GOT3 (cell line): ENCODE results near the gene ERO1B.
"Not testable (repeated sequence)": the region's sequence is repeated elsewhere in the genome, so short reads cannot be mapped to it uniquely, and the experiment has no call there.

ENCODE experiments used
- DNase-seq: peaks from one replicate; lab custom pipeline; 2025; ENCODE audit warnings: mixed read lengths; lab: John Stamatoyannopoulos, UW

The ERO1B gene

GRCh38 chr1:236251587-236251986, 30.2 kb downstream of the ERO1B start:
- DNase-seq, result no peak

GRCh38 chr1:236247286-236247685, 34.5 kb downstream of the ERO1B start:
- DNase-seq, result no peak

- DNase-seq, result no peak
Observed at GRCh38 chr1:236242568-236242967, 39.2 kb downstream of the ERO1B start.

- DNase-seq, result no peak
Observed at GRCh38 chr1:236240675-236241074, 41.1 kb downstream of the ERO1B start.

GRCh38 chr1:236239092-236239585, 42.6 kb downstream of the ERO1B start:
- DNase-seq, result no peak

GRCh38 chr1:236235116-236235515, 46.6 kb downstream of the ERO1B start:
- no peak for DNase-seq

- DNase-seq, result no peak
Observed at GRCh38 chr1:236228411-236228810, 53.3 kb downstream of the ERO1B start.

- no peak for DNase-seq
Observed at GRCh38 chr1:236222632-236223031, 59.1 kb downstream of the ERO1B start.

- DNase-seq, result no peak
Observed at GRCh38 chr1:236220473-236220872, 61.3 kb downstream of the ERO1B start.

GRCh38 chr1:236214761-236215160, 67.0 kb downstream of the ERO1B start:
- no peak for DNase-seq

- DNase-seq, result no peak
Observed at GRCh38 chr1:236213534-236213933, 68.2 kb downstream of the ERO1B start.

GRCh38 chr1:236211815-236212214, 69.9 kb downstream of the ERO1B start:
- no peak for DNase-seq

GRCh38 chr1:236209713-236210112, 72.0 kb downstream of the ERO1B start:
- no peak for DNase-seq

GRCh38 chr1:236209185-236209584, 72.6 kb downstream of the ERO1B start:
- no peak for DNase-seq

- no peak for DNase-seq
Observed at GRCh38 chr1:236207569-236207968, 74.2 kb downstream of the ERO1B start.

GRCh38 chr1:236207121-236207520, 74.6 kb downstream of the ERO1B start:
- no peak for DNase-seq

- DNase-seq, result no peak
Observed at GRCh38 chr1:236206548-236206947, 75.2 kb downstream of the ERO1B start.

- no peak for DNase-seq
Observed at GRCh38 chr1:236204656-236205055, 77.1 kb downstream of the ERO1B start.

GRCh38 chr1:236204039-236204438, 77.7 kb downstream of the ERO1B start:
- no peak for DNase-seq

- DNase-seq, result no peak
Observed at GRCh38 chr1:236201786-236202185, 80.0 kb downstream of the ERO1B start.

GRCh38 chr1:236200925-236201324, 80.8 kb downstream of the ERO1B start:
- DNase-seq, result no peak

GRCh38 chr1:236193184-236193583, 88.6 kb downstream of the ERO1B start:
- DNase-seq, result no peak

GRCh38 chr1:236188084-236188483, 93.7 kb downstream of the ERO1B start:
- DNase-seq, result not testable (repeated sequence)

GRCh38 chr1:236186471-236186870, 95.3 kb downstream of the ERO1B start:
- DNase-seq, result not testable (repeated sequence)

GRCh38 chr1:236185687-236186086, 96.1 kb downstream of the ERO1B start:
- no peak for DNase-seq
